ENCODE results near the gene GPANK1.

Gene GPANK1

GRCh38 chr6:31631681-31632278 lies 33.0 kb downstream of the GPANK1 start:
- peaks cover 16 to 44% of the 10 kb centered on the region in 2 donors for H3K4me1 Mint-ChIP-seq
- H3K36me3 Mint-ChIP-seq, result peaks cover 69 to 83% of the 10 kb centered on the region in 2 donors
- no peak for DNase-seq
- H3K9me3 Mint-ChIP-seq, result no peaks in the 10 kb centered on the region
- no peak overlapping the region for H3K4me3 Mint-ChIP-seq
- no peak for ATAC-seq (replicated peaks)
- peak overlapping the region; percentile 83 for H3K27ac Mint-ChIP-seq
- no peaks in the 10 kb centered on the region for H3K27me3 Mint-ChIP-seq

GRCh38 chr6:31631209-31631608 lies 33.6 kb downstream of the GPANK1 start:
- DNase-seq, result no peak
- ATAC-seq (replicated peaks), result no peak
- Mint-ChIP-seq H3K4me3 (peak overlapping the region in 1 of 2 donors; percentile 38), H3K36me3 (peaks cover 69 to 82% of the 10 kb centered on the region in 2 donors), H3K4me1 (peaks cover 18 to 46% of the 10 kb centered on the region in 2 donors), H3K9me3 (no peaks in the 10 kb centered on the region), H3K27me3 (no peaks in the 10 kb centered on the region), H3K27ac (peak overlapping the region; percentile 83)

GRCh38 chr6:31630177-31630934 lies 34.4 kb downstream of the GPANK1 start:
- peak overlapping the region; percentile 85 for H3K27ac Mint-ChIP-seq
- ATAC-seq (replicated peaks) (no peak), DNase-seq (no peak)
- peaks cover 16 to 50% of the 10 kb centered on the region in 2 donors for H3K4me1 Mint-ChIP-seq
- H3K4me3 Mint-ChIP-seq, result no peak overlapping the region
- H3K9me3 Mint-ChIP-seq, result no peaks in the 10 kb centered on the region
- H3K27me3 Mint-ChIP-seq, result no peaks in the 10 kb centered on the region
- H3K36me3 Mint-ChIP-seq, result peaks cover 74 to 84% of the 10 kb centered on the region in 2 donors

- ATAC-seq (replicated peaks) (no peak), DNase-seq (no peak)
- Mint-ChIP-seq H3K27ac (no peak overlapping the region), H3K36me3 (peaks cover 70 to 81% of the 10 kb centered on the region in 2 donors), H3K9me3 (no peaks in the 10 kb centered on the region), H3K27me3 (no peaks in the 10 kb centered on the region), H3K4me3 (no peak overlapping the region), H3K4me1 (peaks cover 14 to 47% of the 10 kb centered on the region in 2 donors)
Measured at GRCh38 chr6:31629014-31629413, 35.8 kb downstream of the GPANK1 start.

GRCh38 chr6:31627690-31628287 lies 37.0 kb downstream of the GPANK1 start:
- Mint-ChIP-seq H3K9me3 (no peaks in the 10 kb centered on the region), H3K27me3 (no peaks in the 10 kb centered on the region), H3K36me3 (peaks cover 71 to 79% of the 10 kb centered on the region in 2 donors), H3K4me1 (peaks cover 14 to 45% of the 10 kb centered on the region in 2 donors), H3K4me3 (no peak overlapping the region), H3K27ac (no peak overlapping the region)
- ATAC-seq (replicated peaks) (no peak), DNase-seq (no peak)

- no peak overlapping the region for H3K27ac Mint-ChIP-seq
- H3K4me1 Mint-ChIP-seq, result peaks cover 22 to 45% of the 10 kb centered on the region in 2 donors
- no peaks in the 10 kb centered on the region for H3K27me3 Mint-ChIP-seq
- DNase-seq (no peak), ATAC-seq (replicated peaks) (no peak)
- H3K9me3 Mint-ChIP-seq, result no peaks in the 10 kb centered on the region
- H3K36me3 Mint-ChIP-seq, result peaks cover 73 to 79% of the 10 kb centered on the region in 2 donors
- no peak overlapping the region for H3K4me3 Mint-ChIP-seq
Measured at GRCh38 chr6:31626952-31627351, 37.8 kb downstream of the GPANK1 start.

GRCh38 chr6:31624070-31624469 lies 40.7 kb downstream of the GPANK1 start:
- H3K36me3 Mint-ChIP-seq, result peaks cover 53 to 61% of the 10 kb centered on the region in 2 donors
- peaks cover 24 to 40% of the 10 kb centered on the region in 2 donors for H3K4me1 Mint-ChIP-seq
- DNase-seq (no peak), ATAC-seq (replicated peaks) (no peak)
- H3K27me3 Mint-ChIP-seq, result no peaks in the 10 kb centered on the region
- H3K4me3 Mint-ChIP-seq, result no peak overlapping the region
- H3K27ac Mint-ChIP-seq, result no peak overlapping the region
- no peaks in the 10 kb centered on the region for H3K9me3 Mint-ChIP-seq

GRCh38 chr6:31622684-31623091 lies 42.1 kb downstream of the GPANK1 start:
- no peaks in the 10 kb centered on the region for H3K27me3 Mint-ChIP-seq
- no peaks in the 10 kb centered on the region for H3K9me3 Mint-ChIP-seq
- no peak for ATAC-seq (replicated peaks)
- H3K4me1 Mint-ChIP-seq, result peaks cover 24 to 35% of the 10 kb centered on the region in 2 donors
- H3K4me3 Mint-ChIP-seq, result peak overlapping the region; percentile 90 to 91
- H3K27ac Mint-ChIP-seq, result peak overlapping the region; percentile 95
- peaks cover 48 to 54% of the 10 kb centered on the region in 2 donors for H3K36me3 Mint-ChIP-seq
- DNase-seq, result no peak

- Mint-ChIP-seq H3K36me3 (peaks cover 41 to 47% of the 10 kb centered on the region in 2 donors), H3K4me1 (peaks cover 19 to 28% of the 10 kb centered on the region in 2 donors), H3K27ac (peak overlapping the region; percentile 95), H3K27me3 (no peaks in the 10 kb centered on the region), H3K9me3 (no peaks in the 10 kb centered on the region), H3K4me3 (peak overlapping the region; percentile 90 to 91)
- DNase-seq, result no peak
- ATAC-seq (replicated peaks), result no peak
Measured at GRCh38 chr6:31621991-31622390, 42.8 kb downstream of the GPANK1 start.

- Mint-ChIP-seq H3K27me3 (no peaks in the 10 kb centered on the region), H3K4me1 (peaks cover 21 to 29% of the 10 kb centered on the region in 2 donors), H3K9me3 (no peaks in the 10 kb centered on the region), H3K36me3 (peaks cover 38 to 43% of the 10 kb centered on the region in 2 donors), H3K27ac (peak overlapping the region; percentile 95), H3K4me3 (peak overlapping the region; percentile 90 to 91)
- DNase-seq (no peak), ATAC-seq (replicated peaks) (no peak)
Measured at GRCh38 chr6:31621320-31621939, 43.4 kb downstream of the GPANK1 start.

GRCh38 chr6:31620586-31621319 lies 44.0 kb downstream of the GPANK1 start, which contains the start of gene PRRC2A:
TSS of gene PRRC2A (plus strand) at chr6:31620715. CDS start at chr6:31622790, 2,075 bp downstream.
- Mint-ChIP-seq H3K27me3 (no peaks in the 10 kb centered on the region), H3K4me1 (peaks cover 28 to 30% of the 10 kb centered on the region in 2 donors), H3K4me3 (peak within 1 kb of the TSS; percentile 90 to 91), H3K9me3 (no peaks in the 10 kb centered on the region), H3K36me3 (peaks cover 31 to 36% of the 10 kb centered on the region in 2 donors), H3K27ac (peak within 1 kb of the TSS; percentile 95)
- no peak for DNase-seq
- peak; percentile 36 to 38 for ATAC-seq (replicated peaks)

- H3K36me3 Mint-ChIP-seq, result peaks cover 26 to 29% of the 10 kb centered on the region in 2 donors
- DNase-seq (peak; percentile 97), ATAC-seq (replicated peaks) (peak; percentile 87 to 91)
- H3K4me1 Mint-ChIP-seq, result peaks cover 36 to 38% of the 10 kb centered on the region in 2 donors
- H3K27ac Mint-ChIP-seq, result peak overlapping the region; percentile 95
- H3K9me3 Mint-ChIP-seq, result no peaks in the 10 kb centered on the region
- no peaks in the 10 kb centered on the region for H3K27me3 Mint-ChIP-seq
- H3K4me3 Mint-ChIP-seq, result peak overlapping the region; percentile 83 to 91
Measured at GRCh38 chr6:31619805-31620585, 44.8 kb downstream of the GPANK1 start.

GRCh38 chr6:31617010-31617409 lies 47.8 kb downstream of the GPANK1 start:
- Mint-ChIP-seq H3K9me3 (no peaks in the 10 kb centered on the region), H3K4me1 (peaks cover 36 to 43% of the 10 kb centered on the region in 2 donors), H3K27me3 (no peaks in the 10 kb centered on the region), H3K36me3 (peaks cover 8 to 9% of the 10 kb centered on the region in 2 donors), H3K4me3 (no peak overlapping the region), H3K27ac (no peak overlapping the region)
- DNase-seq, result no peak
- no peak for ATAC-seq (replicated peaks)

Measured in stimulated activated naive B cell treated with anti-CD40 and anti-IgM and Interleukin-4, amounts not matched to agents 10 μg/mL and 1 μg/mL and 100 μg/mL, for 72 hours (primary cell).